ENCODE results near the gene PCP2.

DNA sequence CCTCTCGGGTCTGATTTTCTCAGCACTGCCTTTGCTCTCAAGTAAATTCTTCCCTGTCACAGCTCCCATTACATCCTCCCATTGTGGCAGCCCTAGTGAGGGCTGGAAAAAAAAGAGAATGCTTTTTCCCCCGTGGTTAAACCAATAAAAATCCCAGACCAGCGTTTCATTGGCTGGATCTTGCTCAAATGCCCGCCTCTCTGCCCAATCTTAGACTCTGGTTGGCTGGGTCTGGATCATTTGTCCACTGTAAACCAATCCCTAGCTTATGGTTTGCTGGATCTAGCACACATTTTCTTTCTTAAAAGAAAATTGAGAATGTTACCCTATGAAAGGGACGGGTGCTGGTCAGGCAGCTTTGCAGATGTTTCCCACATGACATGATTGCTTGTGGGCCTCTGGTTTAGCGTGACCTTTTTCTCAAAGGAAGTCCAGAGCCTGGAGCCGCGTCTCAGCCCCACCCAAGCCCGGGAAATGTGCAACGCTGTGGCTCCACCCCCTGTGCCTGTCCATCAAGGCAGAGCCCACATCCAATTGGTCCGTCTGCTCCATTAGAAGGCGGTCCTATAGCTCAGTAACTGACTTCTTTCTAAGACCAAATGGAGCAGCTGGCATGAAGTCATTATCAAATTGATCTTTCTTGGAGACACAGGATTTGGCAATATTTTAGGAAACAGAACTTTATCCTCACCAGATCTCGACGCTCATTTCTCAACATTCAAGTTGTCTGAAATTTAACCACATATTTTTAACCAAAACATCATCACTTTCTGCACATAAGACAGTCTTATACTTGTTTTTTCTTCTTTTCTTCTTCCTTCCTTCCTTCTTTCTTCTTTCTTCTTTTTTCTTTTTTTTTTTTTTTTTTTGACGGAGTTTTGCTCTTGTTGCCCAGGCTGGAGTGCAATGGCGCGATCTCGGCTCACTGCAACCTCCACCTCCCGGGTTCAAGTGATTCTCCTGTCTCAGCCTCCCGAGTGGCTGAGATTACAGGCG is 40.8 kb upstream of the PCP2 start:
- no peak for TF ChIP-seq POLR2A (IDR thresholded peaks at IDR 0.05; ENCODE audit: control extremely low read depth in 1 of 2, low read depth in 2 of 2, low read length in 2 of 2)
- TF ChIP-seq, protein P1, sequence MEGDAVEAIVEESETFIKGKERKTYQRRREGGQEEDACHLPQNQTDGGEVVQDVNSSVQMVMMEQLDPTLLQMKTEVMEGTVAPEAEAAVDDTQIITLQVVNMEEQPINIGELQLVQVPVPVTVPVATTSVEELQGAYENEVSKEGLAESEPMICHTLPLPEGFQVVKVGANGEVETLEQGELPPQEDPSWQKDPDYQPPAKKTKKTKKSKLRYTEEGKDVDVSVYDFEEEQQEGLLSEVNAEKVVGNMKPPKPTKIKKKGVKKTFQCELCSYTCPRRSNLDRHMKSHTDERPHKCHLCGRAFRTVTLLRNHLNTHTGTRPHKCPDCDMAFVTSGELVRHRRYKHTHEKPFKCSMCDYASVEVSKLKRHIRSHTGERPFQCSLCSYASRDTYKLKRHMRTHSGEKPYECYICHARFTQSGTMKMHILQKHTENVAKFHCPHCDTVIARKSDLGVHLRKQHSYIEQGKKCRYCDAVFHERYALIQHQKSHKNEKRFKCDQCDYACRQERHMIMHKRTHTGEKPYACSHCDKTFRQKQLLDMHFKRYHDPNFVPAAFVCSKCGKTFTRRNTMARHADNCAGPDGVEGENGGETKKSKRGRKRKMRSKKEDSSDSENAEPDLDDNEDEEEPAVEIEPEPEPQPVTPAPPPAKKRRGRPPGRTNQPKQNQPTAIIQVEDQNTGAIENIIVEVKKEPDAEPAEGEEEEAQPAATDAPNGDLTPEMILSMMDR (IDR thresholded peaks at IDR 0.05; ENCODE audit: control extremely low read depth in 1 of 3, insufficient read depth in 1 of 3, low read depth in 1 of 3, low read length in 3 of 3), result no peak
- no peak for TF ChIP-seq NRF1 (IDR thresholded peaks at IDR 0.05; ENCODE audit: low read depth, low read length)
- TF ChIP-seq RAD21 (IDR thresholded peaks at IDR 0.05 in 1 of 2, conservative IDR thresholded peaks at IDR 0.05 in 1 of 2; ENCODE audit: low read depth in 2 of 2, low read length in 2 of 2), result no peak
- no peak for TF ChIP-seq EGR1 (IDR thresholded peaks at IDR 0.05; ENCODE audit: borderline replicate concordance, low read depth, low read length)
- no peak for TF ChIP-seq POLR2AphosphoS5 (IDR thresholded peaks at IDR 0.05; ENCODE audit: low read depth, low read length)
- TF ChIP-seq CHD2 (IDR thresholded peaks at IDR 0.05; ENCODE audit: low read length), result no peak
- TF ChIP-seq CREB1 (IDR thresholded peaks at IDR 0.05), result no peak
